ENCODE data around the gene EPHB4. TPM values are rescaled to one million over a fixed set of nuclear protein-coding genes. Genes with fewer than 3 reads are reported as not detected.

Gene EPHB4
- total RNA-seq (48.9 and 53.6 TPM in 2 replicates), polyA plus RNA-seq (29.5 and 33.4 TPM in 2 replicates)

- TF ChIP-seq CTCF (IDR thresholded peaks at IDR 0.05; ENCODE audit: low read depth, low read length): peak; percentile 62
- peaks cover 5% of the 10 kb centered on the region for H3K4me1 ChIP-seq (ENCODE audit: low read depth)
- H3K36me3 ChIP-seq: peaks cover 6% of the 10 kb centered on the region
- H3K27me3 ChIP-seq: no peaks in the 10 kb centered on the region
- H3K9me3 ChIP-seq (ENCODE audit: low read depth): no peaks in the 10 kb centered on the region
- peak; percentile 90 to 94 for DNase-seq (ENCODE audit: low read depth in 1 of 2, low spot score in 1 of 2)
- peak within 1 kb of the TSS; percentile 78 for H3K27ac ChIP-seq
- peak within 1 kb of the TSS; percentile 95 for H3K4me3 ChIP-seq
These were observed at the start of gene EPHB4 for GRCh38 chr7:100827330-100828226. EPHB4 (minus strand) TSS chr7:100827523; CDS start chr7:100827030, 493 bp downstream.

- no peak for DNase-seq (ENCODE audit: low read depth in 1 of 2, low spot score in 1 of 2)
- Histone ChIP-seq H3K9me3 (ENCODE audit: low read depth) (no peaks in the 10 kb centered on the region), H3K27me3 (no peaks in the 10 kb centered on the region), H3K4me3 (peak overlapping the region; percentile 66), H3K4me1 (ENCODE audit: low read depth) (peaks cover 5% of the 10 kb centered on the region), H3K27ac (peak overlapping the region; percentile 90), H3K36me3 (peaks cover 22% of the 10 kb centered on the region)
- no peak for TF ChIP-seq CTCF (IDR thresholded peaks at IDR 0.05; ENCODE audit: low read depth, low read length)
These were observed 48.0 kb upstream of the EPHB4 start for GRCh38 chr7:100875356-100875751.

- TF ChIP-seq CTCF (IDR thresholded peaks at IDR 0.05; ENCODE audit: low read depth, low read length): no peak
- Histone ChIP-seq H3K4me3 (peak within 1 kb of the TSS; percentile 66), H3K36me3 (peaks cover 22% of the 10 kb centered on the region), H3K4me1 (ENCODE audit: low read depth) (peaks cover 5% of the 10 kb centered on the region), H3K27me3 (no peaks in the 10 kb centered on the region), H3K27ac (peak within 1 kb of the TSS; percentile 91), H3K9me3 (ENCODE audit: low read depth) (no peaks in the 10 kb centered on the region)
- peak; percentile 99 to 100 for DNase-seq (ENCODE audit: low read depth in 1 of 2, low spot score in 1 of 2)
These were observed 47.4 kb upstream of the EPHB4 start, which contains the start of gene SRRT for GRCh38 chr7:100874577-100875355. SRRT (plus strand) TSS chr7:100875103; CDS start chr7:100875591, 488 bp downstream.

- no peak for TF ChIP-seq CTCF (IDR thresholded peaks at IDR 0.05; ENCODE audit: low read depth, low read length)
- H3K4me1 ChIP-seq (ENCODE audit: low read depth): peaks cover 5% of the 10 kb centered on the region
- no peaks in the 10 kb centered on the region for H3K27me3 ChIP-seq
- peak overlapping the region; percentile 66 for H3K4me3 ChIP-seq
- DNase-seq (ENCODE audit: low read depth in 1 of 2, low spot score in 1 of 2): no peak
- peaks cover 21% of the 10 kb centered on the region for H3K36me3 ChIP-seq
- H3K27ac ChIP-seq: peak overlapping the region; percentile 91
- no peaks in the 10 kb centered on the region for H3K9me3 ChIP-seq (ENCODE audit: low read depth)
These were observed 46.9 kb upstream of the EPHB4 start for GRCh38 chr7:100874300-100874576.

GRCh38 chr7:100873599-100874299 is 46.4 kb upstream of the EPHB4 start:
- Histone ChIP-seq H3K27me3 (no peaks in the 10 kb centered on the region), H3K9me3 (ENCODE audit: low read depth) (no peaks in the 10 kb centered on the region), H3K4me1 (ENCODE audit: low read depth) (peaks cover 5% of the 10 kb centered on the region), H3K36me3 (peaks cover 18% of the 10 kb centered on the region), H3K4me3 (peak overlapping the region; percentile 66), H3K27ac (peak overlapping the region; percentile 91)
- DNase-seq (ENCODE audit: low read depth in 1 of 2, low spot score in 1 of 2): no peak
- TF ChIP-seq CTCF (IDR thresholded peaks at IDR 0.05; ENCODE audit: low read depth, low read length): no peak
